Measurements from ENCODE around the gene FBLIM1. TPM values are rescaled to one million over a fixed set of nuclear protein-coding genes. Genes with fewer than 3 reads are reported as not detected.

The FBLIM1 gene
- total and polyA plus RNA-seq, 8 donors: 17.5 to 128 (median 69.0) TPM

DNA sequence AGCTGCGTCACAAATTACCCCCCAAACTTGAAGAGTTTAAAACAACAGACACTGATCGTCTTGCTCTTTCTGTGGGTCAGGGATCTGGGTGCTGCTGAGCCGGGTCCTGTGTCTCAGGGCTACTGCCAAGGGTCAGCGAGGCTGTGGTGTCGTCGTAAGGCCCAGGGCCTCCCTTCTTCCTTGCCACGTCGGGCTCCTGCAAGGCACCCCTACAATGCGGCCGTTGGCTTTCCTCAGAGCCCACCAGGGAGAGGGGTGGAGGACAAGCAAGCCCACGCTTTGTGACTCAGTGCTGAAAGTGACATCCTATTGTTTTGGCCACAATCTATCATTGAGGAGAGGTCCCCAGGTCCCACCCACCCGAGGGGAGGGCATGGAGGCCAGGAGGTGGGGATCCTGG, 7.7 kb upstream of the FBLIM1 start:
- no peak for DNase-seq
- Histone ChIP-seq H3K4me1 (peaks cover 0 to 17% (median 2%) of the 10 kb centered on the region in 4 donors), H3K27me3 (no peaks in the 10 kb centered on the region), H3K9me3 (no peaks in the 10 kb centered on the region), H3K4me3 (no peak overlapping the region), H3K36me3 (no peaks in the 10 kb centered on the region), H3K27ac (no peak overlapping the region)
- intact Hi-C loops (cut with DNase I; ENCODE audit: low total_unique reads): no loop called here
- TF ChIP-seq EP300 (IDR thresholded peaks at IDR 0.05) (no peak), POLR2A (IDR thresholded peaks at IDR 0.05) (no peak), POLR2AphosphoS5 (IDR thresholded peaks at IDR 0.05) (no peak)
- TF ChIP-seq, protein P1, sequence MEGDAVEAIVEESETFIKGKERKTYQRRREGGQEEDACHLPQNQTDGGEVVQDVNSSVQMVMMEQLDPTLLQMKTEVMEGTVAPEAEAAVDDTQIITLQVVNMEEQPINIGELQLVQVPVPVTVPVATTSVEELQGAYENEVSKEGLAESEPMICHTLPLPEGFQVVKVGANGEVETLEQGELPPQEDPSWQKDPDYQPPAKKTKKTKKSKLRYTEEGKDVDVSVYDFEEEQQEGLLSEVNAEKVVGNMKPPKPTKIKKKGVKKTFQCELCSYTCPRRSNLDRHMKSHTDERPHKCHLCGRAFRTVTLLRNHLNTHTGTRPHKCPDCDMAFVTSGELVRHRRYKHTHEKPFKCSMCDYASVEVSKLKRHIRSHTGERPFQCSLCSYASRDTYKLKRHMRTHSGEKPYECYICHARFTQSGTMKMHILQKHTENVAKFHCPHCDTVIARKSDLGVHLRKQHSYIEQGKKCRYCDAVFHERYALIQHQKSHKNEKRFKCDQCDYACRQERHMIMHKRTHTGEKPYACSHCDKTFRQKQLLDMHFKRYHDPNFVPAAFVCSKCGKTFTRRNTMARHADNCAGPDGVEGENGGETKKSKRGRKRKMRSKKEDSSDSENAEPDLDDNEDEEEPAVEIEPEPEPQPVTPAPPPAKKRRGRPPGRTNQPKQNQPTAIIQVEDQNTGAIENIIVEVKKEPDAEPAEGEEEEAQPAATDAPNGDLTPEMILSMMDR (IDR thresholded peaks at IDR 0.05): no peak
- 79 to 92% (median 89%) methylated on average over 10 to 12 of the region's 12 CpGs for WGBS, 5 donors

GRCh38 chr1:15751717-15752116, 6.9 kb upstream of the FBLIM1 start:
- H3K4me3 ChIP-seq: no peak overlapping the region
- H3K36me3 ChIP-seq: no peaks in the 10 kb centered on the region
- intact Hi-C loops (cut with DNase I; ENCODE audit: low total_unique reads): no loop called here
- H3K9me3 ChIP-seq: no peaks in the 10 kb centered on the region
- no peak overlapping the region for H3K27ac ChIP-seq
- peaks cover 6 to 25% (median 10%) of the 10 kb centered on the region in 4 donors for H3K4me1 ChIP-seq
- peaks cover 0 to 7% (median 0%) of the 10 kb centered on the region in 3 donors for H3K27me3 ChIP-seq
- DNase-seq: no peak
- TF ChIP-seq POLR2AphosphoS5 (IDR thresholded peaks at IDR 0.05) (no peak), POLR2A (IDR thresholded peaks at IDR 0.05) (no peak)
- TF ChIP-seq, protein P1 (IDR thresholded peaks at IDR 0.05): no peak
- WGBS, 5 donors: 80 to 91% (median 86%) methylated on average over 10 of the region's 10 CpGs

DNA sequence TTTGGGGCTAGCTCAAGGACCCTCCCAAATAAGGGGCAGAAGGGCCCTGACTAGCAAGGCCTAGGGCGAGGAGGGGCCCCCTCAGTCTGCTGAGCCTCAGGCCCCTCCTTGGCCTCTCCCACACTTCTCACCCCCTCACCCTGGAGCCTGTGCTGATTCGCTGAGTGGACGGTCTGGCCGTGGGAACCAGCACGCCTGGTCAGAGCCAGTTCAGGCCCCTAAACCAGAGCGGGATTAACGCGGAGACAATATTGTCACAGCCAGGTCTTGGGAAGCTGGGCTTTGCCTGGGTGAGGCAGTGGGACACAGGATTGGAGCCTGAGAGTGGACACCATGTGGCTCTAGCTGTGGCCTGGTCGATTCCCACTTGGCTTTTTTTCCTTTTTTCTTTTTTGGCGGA, 4.8 kb upstream of the FBLIM1 start:
- TF ChIP-seq POLR2A (IDR thresholded peaks at IDR 0.05): no peak
- TF ChIP-seq, protein P1 (IDR thresholded peaks at IDR 0.05): no peak
- TF ChIP-seq POLR2AphosphoS5 (IDR thresholded peaks at IDR 0.05): no peak
- no peak for TF ChIP-seq EP300 (IDR thresholded peaks at IDR 0.05)
- Histone ChIP-seq H3K27me3 (peaks cover 0 to 28% (median 11%) of the 10 kb centered on the region in 3 donors), H3K9me3 (no peaks in the 10 kb centered on the region), H3K27ac (no peak overlapping the region), H3K36me3 (no peaks in the 10 kb centered on the region), H3K4me3 (no peak overlapping the region), H3K4me1 (peaks cover 22 to 46% (median 30%) of the 10 kb centered on the region in 4 donors)
- peak in 1 of 2 donors; percentile 50 for DNase-seq
- intact Hi-C loops (cut with DNase I; ENCODE audit: low total_unique reads): no loop called here
- 83 to 92% (median 84%) methylated on average over 7 to 10 of the region's 10 CpGs for whole genome bisulfite sequencing, 5 donors

DNA sequence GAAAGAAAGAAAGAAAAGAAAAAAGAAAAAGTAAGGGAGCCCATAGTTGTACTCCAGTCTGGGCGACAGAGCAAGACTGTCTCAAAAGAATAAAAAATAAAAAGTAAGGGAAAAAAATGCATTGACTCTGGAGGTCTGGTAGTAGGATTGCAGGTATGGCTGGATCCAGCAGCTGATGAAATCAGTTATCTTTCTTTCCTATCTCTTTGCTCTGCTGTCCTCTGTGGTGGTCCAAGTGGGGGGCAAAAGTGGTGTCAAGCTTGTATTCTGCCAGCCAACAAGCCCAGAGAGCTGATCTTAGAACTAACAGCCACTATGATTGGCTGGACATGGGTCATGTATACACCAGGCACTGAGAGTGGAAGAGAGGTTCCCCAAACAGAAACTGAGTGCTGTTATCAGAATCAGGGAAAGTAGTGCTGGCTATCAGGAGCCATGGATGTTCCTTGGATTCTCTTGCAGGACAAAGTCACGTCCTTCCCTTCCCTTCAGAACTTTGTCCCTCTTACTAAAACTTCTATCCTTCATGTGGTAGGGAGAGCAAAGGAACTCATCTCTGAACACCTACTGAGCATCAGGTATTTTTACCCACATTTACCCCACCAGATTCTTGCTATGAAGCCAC, 3.5 kb upstream of the FBLIM1 start:
- WGBS, 5 donors: 91 to 98% (median 93%) methylated on average over 2 of the region's 2 CpGs
- no peak for TF ChIP-seq EP300 (IDR thresholded peaks at IDR 0.05)
- TF ChIP-seq, protein P1 (IDR thresholded peaks at IDR 0.05): no peak
- TF ChIP-seq POLR2AphosphoS5 (IDR thresholded peaks at IDR 0.05): no peak
- no peak for TF ChIP-seq POLR2A (IDR thresholded peaks at IDR 0.05)
- no peak for DNase-seq
- H3K9me3 ChIP-seq: no peaks in the 10 kb centered on the region
- peaks cover 0 to 41% (median 17%) of the 10 kb centered on the region in 3 donors for H3K27me3 ChIP-seq
- intact Hi-C loops (cut with DNase I; ENCODE audit: low total_unique reads): no loop called here
- H3K36me3 ChIP-seq: no peaks in the 10 kb centered on the region
- no peak overlapping the region for H3K4me3 ChIP-seq
- H3K4me1 ChIP-seq: peaks cover 36 to 50% (median 44%) of the 10 kb centered on the region in 4 donors
- H3K27ac ChIP-seq: no peak overlapping the region

Measured in stomach (tissue), 9 donors.